Measurements from ENCODE around the gene PLEKHA4.

The PLEKHA4 gene, protein sequence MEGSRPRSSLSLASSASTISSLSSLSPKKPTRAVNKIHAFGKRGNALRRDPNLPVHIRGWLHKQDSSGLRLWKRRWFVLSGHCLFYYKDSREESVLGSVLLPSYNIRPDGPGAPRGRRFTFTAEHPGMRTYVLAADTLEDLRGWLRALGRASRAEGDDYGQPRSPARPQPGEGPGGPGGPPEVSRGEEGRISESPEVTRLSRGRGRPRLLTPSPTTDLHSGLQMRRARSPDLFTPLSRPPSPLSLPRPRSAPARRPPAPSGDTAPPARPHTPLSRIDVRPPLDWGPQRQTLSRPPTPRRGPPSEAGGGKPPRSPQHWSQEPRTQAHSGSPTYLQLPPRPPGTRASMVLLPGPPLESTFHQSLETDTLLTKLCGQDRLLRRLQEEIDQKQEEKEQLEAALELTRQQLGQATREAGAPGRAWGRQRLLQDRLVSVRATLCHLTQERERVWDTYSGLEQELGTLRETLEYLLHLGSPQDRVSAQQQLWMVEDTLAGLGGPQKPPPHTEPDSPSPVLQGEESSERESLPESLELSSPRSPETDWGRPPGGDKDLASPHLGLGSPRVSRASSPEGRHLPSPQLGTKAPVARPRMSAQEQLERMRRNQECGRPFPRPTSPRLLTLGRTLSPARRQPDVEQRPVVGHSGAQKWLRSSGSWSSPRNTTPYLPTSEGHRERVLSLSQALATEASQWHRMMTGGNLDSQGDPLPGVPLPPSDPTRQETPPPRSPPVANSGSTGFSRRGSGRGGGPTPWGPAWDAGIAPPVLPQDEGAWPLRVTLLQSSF

GRCh38 chr19:48868114-48868886 lies at the start of gene PLEKHA4:
TSS of gene PLEKHA4 (minus strand) at chr19:48868617. CDS start at chr19:48867620, 997 bp downstream.
- Histone ChIP-seq H3K36me3 (ENCODE audit: control insufficient read depth, insufficient read depth, low read length) (no peaks in the 10 kb centered on the region), H3K27me3 (ENCODE audit: control insufficient read depth, insufficient read depth, low read length) (no peaks in the 10 kb centered on the region), H3K4me3 (ENCODE audit: low read depth, low read length) (no peak within 1 kb of the TSS), H2AFZ (peak within 1 kb of the TSS; percentile 99), H3K9me3 (ENCODE audit: control insufficient read depth, low read length) (no peaks in the 10 kb centered on the region), H3K4me1 (peaks cover 11% of the 10 kb centered on the region), H3K27ac (peak within 1 kb of the TSS; percentile 81), H3K79me2 (peaks cover 2% of the 10 kb centered on the region), H3K4me2 (ENCODE audit: low read length) (peak within 1 kb of the TSS; percentile 42), H3K9ac (peak within 1 kb of the TSS; percentile 13)
- TF ChIP-seq, protein P1, sequence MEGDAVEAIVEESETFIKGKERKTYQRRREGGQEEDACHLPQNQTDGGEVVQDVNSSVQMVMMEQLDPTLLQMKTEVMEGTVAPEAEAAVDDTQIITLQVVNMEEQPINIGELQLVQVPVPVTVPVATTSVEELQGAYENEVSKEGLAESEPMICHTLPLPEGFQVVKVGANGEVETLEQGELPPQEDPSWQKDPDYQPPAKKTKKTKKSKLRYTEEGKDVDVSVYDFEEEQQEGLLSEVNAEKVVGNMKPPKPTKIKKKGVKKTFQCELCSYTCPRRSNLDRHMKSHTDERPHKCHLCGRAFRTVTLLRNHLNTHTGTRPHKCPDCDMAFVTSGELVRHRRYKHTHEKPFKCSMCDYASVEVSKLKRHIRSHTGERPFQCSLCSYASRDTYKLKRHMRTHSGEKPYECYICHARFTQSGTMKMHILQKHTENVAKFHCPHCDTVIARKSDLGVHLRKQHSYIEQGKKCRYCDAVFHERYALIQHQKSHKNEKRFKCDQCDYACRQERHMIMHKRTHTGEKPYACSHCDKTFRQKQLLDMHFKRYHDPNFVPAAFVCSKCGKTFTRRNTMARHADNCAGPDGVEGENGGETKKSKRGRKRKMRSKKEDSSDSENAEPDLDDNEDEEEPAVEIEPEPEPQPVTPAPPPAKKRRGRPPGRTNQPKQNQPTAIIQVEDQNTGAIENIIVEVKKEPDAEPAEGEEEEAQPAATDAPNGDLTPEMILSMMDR (IDR thresholded peaks at IDR 0.05): no peak

- no peak overlapping the region for H2AFZ ChIP-seq
- TF ChIP-seq, protein P1 (IDR thresholded peaks at IDR 0.05): no peak
- no peak overlapping the region for H3K4me3 ChIP-seq (ENCODE audit: low read depth, low read length)
- H3K27ac ChIP-seq: no peak overlapping the region
- H3K4me1 ChIP-seq: no peaks in the 10 kb centered on the region
- H3K36me3 ChIP-seq (ENCODE audit: control insufficient read depth, insufficient read depth, low read length): no peaks in the 10 kb centered on the region
- H3K9me3 ChIP-seq (ENCODE audit: control insufficient read depth, low read length): no peaks in the 10 kb centered on the region
- H3K27me3 ChIP-seq (ENCODE audit: control insufficient read depth, insufficient read depth, low read length): no peaks in the 10 kb centered on the region
- no peak overlapping the region for H3K4me2 ChIP-seq (ENCODE audit: low read length)
- H3K9ac ChIP-seq: no peak overlapping the region
- H3K79me2 ChIP-seq: no peaks in the 10 kb centered on the region
These were observed 49.7 kb upstream of the PLEKHA4 start for GRCh38 chr19:48918071-48918470.

DNA sequence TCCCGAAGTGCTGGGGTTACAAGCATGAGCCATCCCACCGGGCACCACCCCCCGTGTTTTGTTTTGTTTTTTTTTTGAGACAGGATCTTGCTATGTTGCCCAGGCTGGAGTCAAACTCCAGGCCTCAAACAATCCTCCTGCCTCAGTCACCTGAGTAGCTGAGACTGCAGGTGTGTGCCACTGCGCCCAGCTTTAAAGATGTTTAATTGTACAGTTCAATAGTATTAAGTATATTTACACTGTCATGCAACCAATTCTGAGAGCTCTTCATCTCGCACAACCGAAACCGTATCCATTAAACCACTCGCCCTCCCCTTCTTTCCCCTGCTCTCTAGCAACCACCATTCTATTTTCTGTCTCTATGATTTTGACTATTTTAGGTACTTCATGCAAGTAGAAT lies 47.3 kb upstream of the PLEKHA4 start:
- no peak overlapping the region for H3K9ac ChIP-seq
- no peak overlapping the region for H3K27ac ChIP-seq
- TF ChIP-seq, protein P1 (IDR thresholded peaks at IDR 0.05): no peak
- H3K27me3 ChIP-seq (ENCODE audit: control insufficient read depth, insufficient read depth, low read length): no peaks in the 10 kb centered on the region
- H3K4me1 ChIP-seq: no peaks in the 10 kb centered on the region
- no peak overlapping the region for H3K4me3 ChIP-seq (ENCODE audit: low read depth, low read length)
- peaks cover 2% of the 10 kb centered on the region for H3K79me2 ChIP-seq
- no peak overlapping the region for H3K4me2 ChIP-seq (ENCODE audit: low read length)
- no peaks in the 10 kb centered on the region for H3K9me3 ChIP-seq (ENCODE audit: control insufficient read depth, low read length)
- no peaks in the 10 kb centered on the region for H3K36me3 ChIP-seq (ENCODE audit: control insufficient read depth, insufficient read depth, low read length)
- no peak overlapping the region for H2AFZ ChIP-seq

- Histone ChIP-seq H3K9me3 (ENCODE audit: control insufficient read depth, low read length) (no peaks in the 10 kb centered on the region), H2AFZ (no peak overlapping the region), H3K79me2 (peaks cover 3% of the 10 kb centered on the region), H3K4me3 (ENCODE audit: low read depth, low read length) (no peak overlapping the region), H3K9ac (no peak overlapping the region), H3K27me3 (ENCODE audit: control insufficient read depth, insufficient read depth, low read length) (no peaks in the 10 kb centered on the region), H3K27ac (no peak overlapping the region), H3K36me3 (ENCODE audit: control insufficient read depth, insufficient read depth, low read length) (no peaks in the 10 kb centered on the region), H3K4me1 (no peaks in the 10 kb centered on the region), H3K4me2 (ENCODE audit: low read length) (no peak overlapping the region)
- TF ChIP-seq, protein P1 (IDR thresholded peaks at IDR 0.05): no peak
These were observed 45.8 kb upstream of the PLEKHA4 start for GRCh38 chr19:48914181-48914580.
